CD4-positive, CD25-positive, alpha-beta regulatory T cell (primary cell): ENCODE results near the gene RSU1. TPM values are rescaled to one million over a fixed set of nuclear protein-coding genes. Genes with fewer than 3 reads are reported as not detected.
"Not testable (repeated sequence)": the region's sequence is repeated elsewhere in the genome, so short reads cannot be mapped to it uniquely, and the experiment has no call there.

Source experiments
- ATAC-seq, 2 donors: fragments of 150-1000 bp; cut with Tn5 transposase; one replicate each; pipeline ENCODE4 v1.10.0; 2021; ENCODE audit warnings: low read depth in 2 of 2, moderate number of reproducible peaks in 2 of 2, moderate library complexity in 1 of 2
- DNase-seq, 3 donors: peaks; one replicate each; pipeline versions ENCODE4 v3.0.0 to v3.0.0-alpha.2; 2012 to 2022; ENCODE audit warnings: mixed read lengths in 1 of 3
- H3K27ac ChIP-seq: one replicate; pipeline ENCODE4 v1.7.0; 2013; ENCODE audit warnings: mild to moderate bottlenecking, low read length; ENCODE audit not compliant: insufficient read depth, poor library complexity, severe bottlenecking
- H3K27me3 ChIP-seq: one replicate; pipeline ENCODE4 v1.7.0; 2013; ENCODE audit warnings: low read length; ENCODE audit not compliant: control insufficient read depth, insufficient read depth
- H3K36me3 ChIP-seq: one replicate; pipeline ENCODE4 v1.7.0; 2013; ENCODE audit warnings: mild to moderate bottlenecking, low read length, moderate library complexity; ENCODE audit not compliant: control insufficient read depth, insufficient read depth
- H3K4me1 ChIP-seq: 2 replicates; pipeline ENCODE4 v1.7.0; 2013; ENCODE audit warnings: mild to moderate bottlenecking, low read length; ENCODE audit not compliant: insufficient read depth, control insufficient read depth, poor library complexity, severe bottlenecking
- H3K4me3 ChIP-seq: one replicate; pipeline ENCODE4 v1.7.0; 2013; ENCODE audit warnings: low read depth, mild to moderate bottlenecking, low read length, moderate library complexity
- H3K9me3 ChIP-seq, 2 experiments: 1 replicate in 1 of 2; 2 replicates in 1 of 2; pipeline ENCODE4 v1.7.0; 2013; ENCODE audit warnings: low read length in 2 of 2, mild to moderate bottlenecking in 1 of 2, moderate library complexity in 1 of 2; ENCODE audit not compliant: control insufficient read depth in 2 of 2
- H3K27ac Mint-ChIP-seq, 3 donors: one replicate each; pipeline ENCODE4 v1.8.0; 2020 to 2022; ENCODE audit warnings: mild to moderate bottlenecking in 3 of 3, mixed read lengths in 3 of 3, moderate library complexity in 2 of 3
- H3K27me3 Mint-ChIP-seq: one replicate; pipeline ENCODE4 v1.8.0; 2022; ENCODE audit warnings: mild to moderate bottlenecking, mixed read lengths
- H3K36me3 Mint-ChIP-seq: one replicate; pipeline ENCODE4 v1.8.0; 2020; ENCODE audit warnings: mixed read lengths
- H3K4me1 Mint-ChIP-seq, 4 donors: one replicate each; pipeline ENCODE4 v1.8.0; 2020 to 2022; ENCODE audit warnings: mixed read lengths in 4 of 4, mild to moderate bottlenecking in 1 of 4
- H3K4me3 Mint-ChIP-seq, 4 donors: one replicate each; pipeline ENCODE4 v1.8.0; 2020 to 2022; ENCODE audit warnings: mild to moderate bottlenecking in 4 of 4, mixed read lengths in 4 of 4, moderate library complexity in 3 of 4
- H3K9me3 Mint-ChIP-seq, 7 donors: one replicate each; pipeline ENCODE4 v1.8.0; 2020 to 2022; ENCODE audit warnings: mixed read lengths in 7 of 7, mild to moderate bottlenecking in 3 of 7, moderate library complexity in 2 of 7
- polyA plus RNA-seq, 4 donors: library from polyadenylated mRNA; unstranded; fragments of 300-500 nt; fragmentation: Illumina TruSeq; gene quantifications; one replicate each; pipeline ENCODE4 v1.2.3, GENCODE V29; 2021
- total RNA-seq: library from RNA; stranded (reverse); gene quantifications from one replicate; pipeline ENCODE4 v1.2.3, GENCODE V29; 2022

The RSU1 gene
- total and polyA plus RNA-seq, 5 donors from 2014 or later = 69.2 to 165 (median 139) TPM

- H3K4me1 ChIP-seq, H3K27ac Mint-ChIP-seq, H3K27me3 ChIP-seq, ATAC-seq, H3K27ac ChIP-seq, H3K27me3 Mint-ChIP-seq, H3K9me3 Mint-ChIP-seq, H3K4me3 ChIP-seq, DNase-seq, H3K9me3 ChIP-seq, H3K4me3 Mint-ChIP-seq: not testable (repeated sequence)
- peaks cover 51% of the 10 kb centered on the region for H3K36me3 ChIP-seq
- Mint-ChIP-seq H3K4me1 (peaks cover 7 to 22% (median 14%) of the 10 kb centered on the region in 4 donors), H3K36me3 (peaks cover 49% of the 10 kb centered on the region)
Observed at GRCh38 chr10:16752849-16753248, 64.4 kb downstream of the RSU1 start.

- Histone ChIP-seq H3K9me3 (no peaks in the 10 kb centered on the region), H3K27me3 (no peaks in the 10 kb centered on the region), H3K4me3 (no peak overlapping the region), H3K27ac (no peak overlapping the region), H3K36me3 (peaks cover 50% of the 10 kb centered on the region), H3K4me1 (no peaks in the 10 kb centered on the region)
- DNase-seq (no peak), ATAC-seq (no peak)
- peaks cover 0 to 2% (median 0%) of the 10 kb centered on the region in 7 donors for H3K9me3 Mint-ChIP-seq
- H3K4me3 Mint-ChIP-seq = no peak overlapping the region
- peaks cover 55% of the 10 kb centered on the region for H3K36me3 Mint-ChIP-seq
- peaks cover 5 to 22% (median 13%) of the 10 kb centered on the region in 4 donors for H3K4me1 Mint-ChIP-seq
- no peak overlapping the region for H3K27ac Mint-ChIP-seq
- H3K27me3 Mint-ChIP-seq = no peaks in the 10 kb centered on the region
Observed at GRCh38 chr10:16752099-16752498, 65.1 kb downstream of the RSU1 start.

GRCh38 chr10:16751244-16751643, 66.0 kb downstream of the RSU1 start:
- H3K4me3 ChIP-seq = no peak overlapping the region
- H3K4me1 ChIP-seq = no peaks in the 10 kb centered on the region
- Mint-ChIP-seq H3K4me3 (no peak overlapping the region), H3K36me3 (peaks cover 54% of the 10 kb centered on the region), H3K27me3 (no peaks in the 10 kb centered on the region), H3K27ac (no peak overlapping the region), H3K9me3 (peaks cover 0 to 2% (median 0%) of the 10 kb centered on the region in 7 donors), H3K4me1 (peaks cover 1 to 17% (median 8%) of the 10 kb centered on the region in 4 donors)
- no peak for DNase-seq
- ATAC-seq = no peak
- no peaks in the 10 kb centered on the region for H3K27me3 ChIP-seq
- no peak overlapping the region for H3K27ac ChIP-seq
- no peaks in the 10 kb centered on the region for H3K9me3 ChIP-seq
- peaks cover 54% of the 10 kb centered on the region for H3K36me3 ChIP-seq

DNA sequence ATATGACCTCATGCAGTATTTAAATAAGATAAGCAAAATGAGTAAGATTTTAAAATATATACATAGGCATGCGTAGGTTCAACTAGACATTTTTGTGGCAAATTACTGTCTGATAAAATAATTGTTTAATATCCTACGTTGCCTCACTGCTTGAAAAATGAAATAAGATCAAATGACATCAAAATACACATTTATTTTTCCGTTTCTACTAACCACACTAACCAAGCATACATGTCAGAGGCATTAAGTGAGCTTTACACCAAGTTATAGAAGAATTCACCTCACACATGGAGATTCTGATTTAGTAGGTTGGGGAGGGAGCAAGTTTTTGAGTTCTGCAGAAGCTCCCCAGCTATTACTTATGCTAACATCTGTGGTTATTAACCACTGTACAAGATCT, 66.8 kb downstream of the RSU1 start:
- Histone ChIP-seq H3K9me3 (no peaks in the 10 kb centered on the region), H3K27me3 (no peaks in the 10 kb centered on the region), H3K4me1 (no peaks in the 10 kb centered on the region), H3K36me3 (peaks cover 57% of the 10 kb centered on the region), H3K4me3 (no peak overlapping the region), H3K27ac (no peak overlapping the region)
- DNase-seq (no peak), ATAC-seq (no peak)
- Mint-ChIP-seq H3K27ac (no peak overlapping the region), H3K9me3 (peaks cover 0 to 2% (median 0%) of the 10 kb centered on the region in 7 donors), H3K36me3 (peaks cover 55% of the 10 kb centered on the region), H3K27me3 (no peaks in the 10 kb centered on the region), H3K4me3 (no peak overlapping the region), H3K4me1 (peaks cover 2 to 13% (median 6%) of the 10 kb centered on the region in 4 donors)

DNA sequence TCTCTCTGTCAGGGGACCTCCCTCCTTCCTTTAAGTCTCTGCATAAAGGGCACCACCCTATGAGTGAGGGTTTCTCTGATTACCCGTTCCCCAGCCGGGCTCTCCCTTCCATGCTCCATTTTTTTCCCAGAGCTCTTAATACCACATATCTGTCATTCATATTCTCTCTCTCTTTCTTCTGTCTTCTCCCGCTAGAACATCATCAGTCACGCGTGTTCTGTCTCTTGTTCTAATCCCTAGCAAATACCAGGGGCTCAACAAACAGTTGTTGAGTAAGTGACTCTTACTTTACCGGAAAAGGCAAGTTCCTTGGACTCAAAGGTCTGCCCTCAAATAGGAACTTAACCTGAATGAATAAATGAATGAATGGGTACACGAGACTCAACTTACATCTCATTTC, 68.5 kb downstream of the RSU1 start:
- Histone ChIP-seq H3K9me3 (no peaks in the 10 kb centered on the region), H3K27me3 (no peaks in the 10 kb centered on the region), H3K27ac (no peak overlapping the region), H3K4me3 (no peak overlapping the region), H3K36me3 (peaks cover 57% of the 10 kb centered on the region), H3K4me1 (no peaks in the 10 kb centered on the region)
- DNase-seq = no peak
- Mint-ChIP-seq H3K4me3 (no peak overlapping the region), H3K27ac (no peak overlapping the region), H3K36me3 (peaks cover 55% of the 10 kb centered on the region), H3K4me1 (peaks cover 2 to 13% (median 9%) of the 10 kb centered on the region in 4 donors), H3K27me3 (no peaks in the 10 kb centered on the region), H3K9me3 (peaks cover 0 to 2% (median 0%) of the 10 kb centered on the region in 7 donors)
- ATAC-seq = no peak

- Histone ChIP-seq H3K36me3 (peaks cover 50% of the 10 kb centered on the region), H3K4me3 (no peak overlapping the region), H3K4me1 (no peaks in the 10 kb centered on the region), H3K27ac (no peak overlapping the region), H3K27me3 (no peaks in the 10 kb centered on the region), H3K9me3 (no peaks in the 10 kb centered on the region)
- H3K27ac Mint-ChIP-seq = peak overlapping the region in 2 of 3 donors; percentile 7 to 15
- H3K9me3 Mint-ChIP-seq = peaks cover 0 to 2% (median 0%) of the 10 kb centered on the region in 7 donors
- H3K4me3 Mint-ChIP-seq = no peak overlapping the region
- H3K27me3 Mint-ChIP-seq = no peaks in the 10 kb centered on the region
- DNase-seq (no peak), ATAC-seq (no peak)
- H3K36me3 Mint-ChIP-seq = peaks cover 55% of the 10 kb centered on the region
- H3K4me1 Mint-ChIP-seq = peaks cover 2 to 13% (median 9%) of the 10 kb centered on the region in 4 donors
Observed at GRCh38 chr10:16746856-16747255, 70.4 kb downstream of the RSU1 start.

GRCh38 chr10:16745061-16745460, 72.2 kb downstream of the RSU1 start:
- DNase-seq (no peak), ATAC-seq (no peak)
- H3K9me3 ChIP-seq = no peaks in the 10 kb centered on the region
- no peaks in the 10 kb centered on the region for H3K4me1 ChIP-seq
- no peak overlapping the region for H3K4me3 Mint-ChIP-seq
- no peaks in the 10 kb centered on the region for H3K27me3 ChIP-seq
- peaks cover 37% of the 10 kb centered on the region for H3K36me3 ChIP-seq
- peaks cover 0 to 5% (median 0%) of the 10 kb centered on the region in 7 donors for H3K9me3 Mint-ChIP-seq
- peaks cover 53% of the 10 kb centered on the region for H3K36me3 Mint-ChIP-seq
- no peak overlapping the region for H3K4me3 ChIP-seq
- H3K27me3 Mint-ChIP-seq = no peaks in the 10 kb centered on the region
- peak overlapping the region in 2 of 3 donors; percentile 22 to 44 for H3K27ac Mint-ChIP-seq
- H3K4me1 Mint-ChIP-seq = peaks cover 2 to 14% (median 11%) of the 10 kb centered on the region in 4 donors
- H3K27ac ChIP-seq = no peak overlapping the region

- H3K27ac Mint-ChIP-seq = no peak overlapping the region
- no peak for ATAC-seq
Observed at GRCh38 chr10:16742165-16742960, 74.9 kb downstream of the RSU1 start.

More at GRCh38 chr10:16742165-16742960, 74.9 kb downstream of the RSU1 start:
- Histone ChIP-seq H3K27ac (no peak overlapping the region), H3K9me3 (peaks cover 0 to 2% of the 10 kb centered on the region in 2 experiments), H3K36me3 (peaks cover 29% of the 10 kb centered on the region), H3K27me3 (no peaks in the 10 kb centered on the region), H3K4me3 (no peak overlapping the region), H3K4me1 (no peaks in the 10 kb centered on the region)
- Mint-ChIP-seq H3K4me1 (peaks cover 0 to 10% (median 5%) of the 10 kb centered on the region in 4 donors), H3K27me3 (no peaks in the 10 kb centered on the region), H3K4me3 (no peak overlapping the region), H3K9me3 (peaks cover 0 to 6% (median 2%) of the 10 kb centered on the region in 7 donors), H3K36me3 (peaks cover 58% of the 10 kb centered on the region)
- DNase-seq = no peak
